Nephron progenitor cell (in vitro differentiated cells): Measurements from ENCODE around the gene GPR161.

Experiments used
- DNase-seq: peaks from one replicate; pipeline ENCODE4 v3.0.0; 2021
- H3K27ac Mint-ChIP-seq: 2 replicates; pipeline ENCODE4 v1.8.0; 2021; ENCODE audit warnings: mild to moderate bottlenecking, moderate library complexity, mixed read lengths
- H3K27me3 Mint-ChIP-seq: 2 replicates; pipeline ENCODE4 v1.8.0; 2021; ENCODE audit warnings: mild to moderate bottlenecking, low read depth, mixed read lengths; ENCODE audit not compliant: poor library complexity
- H3K36me3 Mint-ChIP-seq: 2 replicates; pipeline ENCODE4 v1.8.0; 2021; ENCODE audit warnings: low read depth, mixed read lengths
- H3K4me1 Mint-ChIP-seq: 2 replicates; pipeline ENCODE4 v1.8.0; 2021; ENCODE audit warnings: mixed read lengths
- H3K4me3 Mint-ChIP-seq: 2 replicates; pipeline ENCODE4 v1.8.0; 2021; ENCODE audit warnings: mild to moderate bottlenecking, moderate library complexity, mixed read lengths
- H3K9me3 Mint-ChIP-seq: 2 replicates; pipeline ENCODE4 v1.8.0; 2021; ENCODE audit warnings: mild to moderate bottlenecking, moderate library complexity, mixed read lengths
- TF ChIP-seq, protein P1 (sequence below): fragments of 200-600 bp; sonication (generic); IDR thresholded peaks from 2 replicates; pipeline ENCODE4 v1.5.0; 2021; ENCODE audit warnings: antibody characterized with exemption

Gene GPR161

DNA sequence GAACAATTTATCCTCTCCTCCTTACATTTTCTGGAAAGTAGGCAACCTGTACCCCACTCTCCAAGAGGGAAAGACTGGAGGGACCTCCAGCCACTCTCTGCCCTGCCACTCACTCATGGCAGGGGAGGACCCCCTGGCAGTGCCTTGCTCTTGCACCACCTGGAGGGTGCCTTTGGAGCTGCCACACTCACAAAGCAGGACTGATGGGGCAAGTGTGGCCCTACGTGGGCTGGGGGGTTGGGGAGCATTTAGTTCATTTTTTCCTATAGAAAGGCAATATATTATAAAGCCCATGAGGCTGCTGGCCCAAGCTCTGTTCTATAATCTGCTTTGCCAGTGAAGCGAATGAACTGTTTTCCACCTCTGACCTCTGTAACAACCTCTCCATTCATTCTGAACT is 50.3 kb downstream of the GPR161 start:
- H3K4me1 Mint-ChIP-seq: peaks cover 8% of the 10 kb centered on the region
- no peaks in the 10 kb centered on the region for H3K9me3 Mint-ChIP-seq
- H3K36me3 Mint-ChIP-seq: peaks cover 29% of the 10 kb centered on the region
- no peak for DNase-seq
- H3K4me3 Mint-ChIP-seq: no peak overlapping the region
- H3K27me3 Mint-ChIP-seq: no peaks in the 10 kb centered on the region
- TF ChIP-seq, protein P1, sequence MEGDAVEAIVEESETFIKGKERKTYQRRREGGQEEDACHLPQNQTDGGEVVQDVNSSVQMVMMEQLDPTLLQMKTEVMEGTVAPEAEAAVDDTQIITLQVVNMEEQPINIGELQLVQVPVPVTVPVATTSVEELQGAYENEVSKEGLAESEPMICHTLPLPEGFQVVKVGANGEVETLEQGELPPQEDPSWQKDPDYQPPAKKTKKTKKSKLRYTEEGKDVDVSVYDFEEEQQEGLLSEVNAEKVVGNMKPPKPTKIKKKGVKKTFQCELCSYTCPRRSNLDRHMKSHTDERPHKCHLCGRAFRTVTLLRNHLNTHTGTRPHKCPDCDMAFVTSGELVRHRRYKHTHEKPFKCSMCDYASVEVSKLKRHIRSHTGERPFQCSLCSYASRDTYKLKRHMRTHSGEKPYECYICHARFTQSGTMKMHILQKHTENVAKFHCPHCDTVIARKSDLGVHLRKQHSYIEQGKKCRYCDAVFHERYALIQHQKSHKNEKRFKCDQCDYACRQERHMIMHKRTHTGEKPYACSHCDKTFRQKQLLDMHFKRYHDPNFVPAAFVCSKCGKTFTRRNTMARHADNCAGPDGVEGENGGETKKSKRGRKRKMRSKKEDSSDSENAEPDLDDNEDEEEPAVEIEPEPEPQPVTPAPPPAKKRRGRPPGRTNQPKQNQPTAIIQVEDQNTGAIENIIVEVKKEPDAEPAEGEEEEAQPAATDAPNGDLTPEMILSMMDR: no peak
- no peak overlapping the region for H3K27ac Mint-ChIP-seq

- Mint-ChIP-seq H3K4me3 (no peak overlapping the region), H3K9me3 (no peaks in the 10 kb centered on the region), H3K36me3 (peaks cover 35% of the 10 kb centered on the region), H3K4me1 (peaks cover 8% of the 10 kb centered on the region), H3K27ac (no peak overlapping the region), H3K27me3 (no peaks in the 10 kb centered on the region)
- no peak for DNase-seq
- TF ChIP-seq, protein P1: no peak
These were observed 51.3 kb downstream of the GPR161 start for GRCh38 chr1:168085401-168085872.

DNA sequence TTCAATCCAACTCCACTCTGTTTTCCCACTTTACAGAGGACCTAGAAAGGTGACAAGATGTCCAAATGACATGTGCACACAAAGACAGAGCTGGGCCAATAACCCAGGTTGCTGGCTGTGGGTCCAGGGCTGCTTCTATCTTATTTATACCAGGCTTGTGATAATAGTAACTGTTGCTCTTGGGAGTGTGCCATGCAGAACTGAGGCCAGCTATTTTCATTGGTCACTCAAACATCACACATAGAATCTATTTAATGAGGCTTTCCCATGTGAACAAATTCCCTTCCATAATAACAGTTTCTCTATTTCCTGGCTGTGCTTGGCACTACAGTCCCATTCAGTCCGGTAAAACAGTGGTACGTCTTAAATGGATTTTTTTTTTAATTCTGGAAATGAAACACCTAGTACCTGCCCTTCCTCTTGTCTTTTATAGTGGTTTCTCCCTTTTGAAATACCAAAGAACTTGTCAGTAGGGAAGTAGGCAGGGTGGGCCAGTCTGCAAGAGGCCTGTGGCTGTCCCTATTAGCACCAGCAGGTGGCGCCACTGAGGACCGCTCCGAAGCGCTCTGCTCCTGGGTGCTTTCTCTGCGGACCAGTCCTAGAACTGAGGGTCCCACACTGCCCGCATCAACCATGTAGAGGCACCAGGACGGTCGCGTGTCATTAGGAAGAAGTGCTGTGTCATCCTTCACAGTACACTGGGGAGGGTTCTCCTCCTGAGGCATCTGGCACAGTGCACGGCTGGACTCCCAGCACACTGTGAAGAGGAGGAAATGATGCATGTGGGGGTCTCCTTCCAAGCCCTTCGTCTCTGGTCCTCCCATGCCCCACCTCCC is 52.1 kb downstream of the GPR161 start:
- TF ChIP-seq, protein P1: peak; percentile 95
- H3K36me3 Mint-ChIP-seq: peaks cover 29% of the 10 kb centered on the region
- H3K27me3 Mint-ChIP-seq: no peaks in the 10 kb centered on the region
- H3K27ac Mint-ChIP-seq: no peak overlapping the region
- peaks cover 8% of the 10 kb centered on the region for H3K4me1 Mint-ChIP-seq
- DNase-seq: peak; percentile 74
- H3K4me3 Mint-ChIP-seq: no peak overlapping the region
- no peaks in the 10 kb centered on the region for H3K9me3 Mint-ChIP-seq

- no peak for DNase-seq
- Mint-ChIP-seq H3K4me3 (no peak overlapping the region), H3K4me1 (peaks cover 8% of the 10 kb centered on the region), H3K36me3 (peaks cover 29% of the 10 kb centered on the region), H3K27ac (no peak overlapping the region), H3K9me3 (no peaks in the 10 kb centered on the region), H3K27me3 (no peaks in the 10 kb centered on the region)
- TF ChIP-seq, protein P1: no peak
These were observed 53.0 kb downstream of the GPR161 start for GRCh38 chr1:168083456-168084325.

DNA sequence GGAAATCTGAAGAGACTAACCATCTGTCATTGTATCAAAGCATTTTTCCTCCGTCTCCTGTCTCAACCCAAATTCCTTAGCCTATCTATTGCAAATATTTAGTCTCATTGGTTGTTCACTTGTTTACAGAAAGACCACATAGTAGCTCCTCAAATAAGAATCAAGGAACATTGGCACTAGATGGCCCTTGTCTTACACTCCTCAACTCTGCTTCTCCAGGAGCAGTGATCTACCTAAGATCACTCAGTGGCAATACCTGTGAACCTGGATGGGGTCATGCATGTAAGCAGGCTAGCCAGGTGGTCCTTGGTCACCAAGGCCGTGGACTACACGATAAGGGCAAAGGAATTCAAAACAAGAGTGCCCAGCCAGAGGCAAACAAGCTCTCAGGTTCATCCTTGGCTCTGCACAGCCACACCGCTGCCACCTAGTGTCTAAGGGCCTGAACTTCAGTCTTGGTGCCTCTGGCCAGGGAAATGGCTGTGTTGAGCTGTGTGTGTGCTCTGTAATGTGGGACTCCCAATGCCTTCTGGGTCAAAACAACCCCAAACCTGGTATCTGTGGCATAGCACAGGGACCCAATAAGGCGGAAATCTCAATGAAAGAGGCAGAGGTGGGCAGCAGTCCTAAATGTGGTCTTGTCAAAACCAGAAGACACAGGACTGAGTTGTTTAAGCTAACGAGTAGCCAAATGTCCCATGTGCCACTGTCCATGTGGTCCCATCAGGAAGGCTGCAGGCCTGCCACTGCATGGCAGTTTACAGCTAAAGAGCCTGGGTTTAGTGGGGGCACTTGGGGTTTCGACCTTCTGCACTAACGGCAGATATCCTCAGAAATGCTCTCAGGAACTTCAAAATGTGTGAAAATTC is 54.5 kb downstream of the GPR161 start:
- TF ChIP-seq, protein P1: peak; percentile 83
- Mint-ChIP-seq H3K9me3 (no peaks in the 10 kb centered on the region), H3K4me3 (no peak overlapping the region), H3K4me1 (peaks cover 8% of the 10 kb centered on the region), H3K36me3 (peaks cover 38% of the 10 kb centered on the region), H3K27me3 (no peaks in the 10 kb centered on the region), H3K27ac (no peak overlapping the region)
- peak; percentile 76 for DNase-seq
